ENCODE data around the gene CACNA1I.
A peak's percentile ranks its signal among the peaks of the same experiment; 100 is the strongest.

- TF ChIP-seq CTCF (IDR thresholded peaks at IDR 0.05; ENCODE audit: control extremely low read depth in 1 of 3, insufficient read depth in 1 of 3, low read depth in 1 of 3, low read length in 3 of 3) (peak in 2 of 3 experiments; percentile 30 to 70; a peak in 2 of 4 replicates), EZH2 (IDR thresholded peaks at IDR 0.05; ENCODE audit: low read depth, low read length, severe bottlenecking) (no peak), RNF2 (IDR thresholded peaks at IDR 0.05; ENCODE audit: borderline replicate concordance, low read depth, low read length, missing control alignments, poor library complexity, severe bottlenecking) (no peak), ATF3 (IDR thresholded peaks at IDR 0.05; ENCODE audit: insufficient read depth, low read depth, low read length) (no peak), USF2 (IDR thresholded peaks at IDR 0.05; ENCODE audit: low read length) (no peak), POLR2AphosphoS5 (IDR thresholded peaks at IDR 0.05; ENCODE audit: low read depth, low read length) (no peak), EP300 (IDR thresholded peaks at IDR 0.05; ENCODE audit: borderline replicate concordance in 1 of 2, low read depth in 2 of 2, low read length in 2 of 2) (no peak), NANOG (IDR thresholded peaks at IDR 0.05; ENCODE audit: insufficient read depth, low read depth, low read length, poor library complexity, severe bottlenecking) (no peak), EGR1 (IDR thresholded peaks at IDR 0.05; ENCODE audit: borderline replicate concordance, low read depth, low read length) (no peak), SP2 (IDR thresholded peaks at IDR 0.05; ENCODE audit: low read length) (no peak)
Measured at GRCh38 chr22:39598017-39598965, 27.7 kb downstream of the CACNA1I start.
